GM18498 (cell line): ENCODE results near the gene DUT.
A peak's percentile ranks its signal among the peaks of the same experiment; 100 is the strongest.

Experiments
- ATAC-seq: cut with Tn5 transposase; IDR thresholded peaks from one replicate; pipeline ENCODE4 v1.9.1; 2021; ENCODE audit warnings: mild to moderate bottlenecking, moderate library complexity; ENCODE audit not compliant: unreplicated experiment

The DUT gene

GRCh38 chr15:48330855-48331795 lies at the start of gene DUT:
Gene DUT (plus strand): TSS chr15:48331429. CDS start chr15:48331516, 87 bp downstream.
- peak; percentile 89 for ATAC-seq

- no peak for ATAC-seq
Measured at GRCh38 chr15:48281674-48282073, 49.6 kb upstream of the DUT start.

DNA sequence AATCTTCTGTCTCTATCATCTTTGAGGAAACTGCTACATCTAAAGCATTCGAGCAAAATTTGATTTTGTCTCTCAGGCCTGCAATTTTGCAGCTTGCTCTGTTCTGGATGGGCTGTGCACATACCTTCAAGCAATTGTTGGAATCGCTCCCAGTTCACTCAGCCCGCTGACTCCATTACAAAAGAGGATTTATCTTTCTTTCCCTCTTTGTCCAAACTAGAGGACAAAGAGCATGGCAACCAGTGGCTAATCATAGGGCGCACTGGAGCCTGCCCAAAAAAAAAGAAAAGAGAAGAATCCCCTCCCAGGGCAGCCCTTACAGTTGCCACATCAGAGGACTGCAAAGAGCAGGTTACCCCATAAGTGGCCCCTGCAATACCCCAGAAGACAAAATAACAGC lies 49.0 kb upstream of the DUT start:
- no peak for ATAC-seq

- ATAC-seq = no peak
Measured at GRCh38 chr15:48283396-48284145, 47.7 kb upstream of the DUT start.

- peak; percentile 65 for ATAC-seq
Measured at GRCh38 chr15:48285329-48286214, 45.7 kb upstream of the DUT start.

GRCh38 chr15:48289628-48290027 lies 41.6 kb upstream of the DUT start:
- no peak for ATAC-seq

DNA sequence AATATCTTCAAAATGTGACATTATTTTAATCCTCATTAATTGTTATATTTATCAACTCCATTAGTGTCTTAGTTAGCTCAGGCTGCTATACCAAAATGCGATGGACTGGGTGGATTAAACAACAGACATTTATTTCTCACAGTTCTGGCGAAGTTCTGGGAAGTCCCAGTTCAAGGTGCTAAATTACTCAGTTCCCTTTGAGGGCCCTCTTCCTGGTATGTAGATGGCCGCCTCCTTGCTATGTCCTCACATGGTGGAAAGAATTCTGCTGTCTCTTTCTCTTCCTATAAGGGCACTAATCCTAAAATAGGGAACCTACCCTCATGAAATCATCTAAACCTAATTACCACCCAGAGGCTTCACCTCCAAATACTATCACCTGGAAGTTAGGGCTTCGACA lies 38.8 kb upstream of the DUT start:
- no peak for ATAC-seq

GRCh38 chr15:48297668-48298067 lies 33.6 kb upstream of the DUT start:
- ATAC-seq = no peak

GRCh38 chr15:48298914-48299313 lies 32.3 kb upstream of the DUT start:
- ATAC-seq = no peak

DNA sequence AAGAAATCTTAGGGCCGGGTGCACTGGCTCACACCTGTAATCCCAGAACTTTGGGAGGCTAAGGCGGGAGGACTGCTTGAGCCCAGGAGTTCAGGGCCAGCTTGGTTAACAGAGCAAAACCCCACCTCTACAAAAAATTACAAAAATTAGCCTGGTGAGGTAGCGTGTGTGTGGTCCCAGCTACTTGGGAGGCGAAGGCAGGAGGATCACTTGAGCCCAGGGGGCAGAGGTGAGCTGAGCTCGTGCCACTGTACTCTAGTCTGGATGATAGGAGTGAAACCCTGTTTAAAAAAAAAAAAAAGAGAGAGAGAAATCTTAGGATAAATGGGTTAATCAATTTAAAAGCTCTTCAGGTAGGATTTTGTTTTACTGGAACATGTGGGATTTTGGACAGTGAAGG lies 31.2 kb upstream of the DUT start:
- ATAC-seq = no peak

GRCh38 chr15:48304398-48304797 lies 26.8 kb upstream of the DUT start:
- no peak for ATAC-seq

- ATAC-seq = no peak
Measured at GRCh38 chr15:48306639-48307038, 24.6 kb upstream of the DUT start.

GRCh38 chr15:48307586-48307985 lies 23.6 kb upstream of the DUT start:
- ATAC-seq = no peak

- no peak for ATAC-seq
Measured at GRCh38 chr15:48309740-48310139, 21.5 kb upstream of the DUT start.

DNA sequence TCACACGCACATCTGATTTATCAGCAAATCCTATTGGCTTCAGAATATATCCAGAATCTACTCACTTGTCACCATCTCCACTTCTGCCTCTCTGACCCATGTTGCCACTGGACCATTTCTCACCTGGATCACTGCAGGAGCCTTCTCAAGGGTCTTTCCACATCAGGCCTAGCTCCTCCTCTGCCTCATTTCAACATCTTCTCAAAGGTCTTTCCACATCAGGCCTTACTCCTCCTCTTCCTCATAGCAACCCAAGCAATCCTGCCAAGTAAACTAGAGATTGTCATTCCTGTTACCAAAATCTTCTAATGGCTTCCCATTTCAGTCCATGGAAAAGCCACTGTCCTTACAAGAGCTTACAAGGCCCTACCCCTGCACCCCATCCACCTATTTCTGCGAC lies 18.0 kb upstream of the DUT start:
- no peak for ATAC-seq

DNA sequence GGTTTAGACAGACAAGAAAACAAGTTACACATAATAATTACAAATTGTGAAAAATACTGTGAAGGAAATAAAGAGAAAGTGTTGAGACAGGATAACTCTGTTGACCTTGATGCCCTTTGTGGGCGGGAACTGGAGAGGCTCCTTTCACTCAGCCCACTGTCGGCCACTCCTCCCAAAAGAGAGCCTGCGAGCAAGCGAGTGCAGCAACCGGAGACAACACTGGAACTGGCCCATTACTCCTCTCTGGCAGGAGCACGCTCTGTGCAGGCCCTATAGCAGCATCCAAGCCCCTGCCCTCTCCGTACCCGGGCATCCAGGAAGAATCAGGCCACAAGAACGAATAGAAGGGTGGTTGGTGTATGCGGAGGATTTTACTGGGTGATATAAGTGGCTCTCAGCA lies 16.2 kb upstream of the DUT start:
- ATAC-seq = no peak

- ATAC-seq = no peak
Measured at GRCh38 chr15:48317221-48317620, 14.0 kb upstream of the DUT start.

- ATAC-seq = no peak
Measured at GRCh38 chr15:48318131-48318530, 13.1 kb upstream of the DUT start.

- ATAC-seq = no peak
Measured at GRCh38 chr15:48323294-48323693, 7.9 kb upstream of the DUT start.

DNA sequence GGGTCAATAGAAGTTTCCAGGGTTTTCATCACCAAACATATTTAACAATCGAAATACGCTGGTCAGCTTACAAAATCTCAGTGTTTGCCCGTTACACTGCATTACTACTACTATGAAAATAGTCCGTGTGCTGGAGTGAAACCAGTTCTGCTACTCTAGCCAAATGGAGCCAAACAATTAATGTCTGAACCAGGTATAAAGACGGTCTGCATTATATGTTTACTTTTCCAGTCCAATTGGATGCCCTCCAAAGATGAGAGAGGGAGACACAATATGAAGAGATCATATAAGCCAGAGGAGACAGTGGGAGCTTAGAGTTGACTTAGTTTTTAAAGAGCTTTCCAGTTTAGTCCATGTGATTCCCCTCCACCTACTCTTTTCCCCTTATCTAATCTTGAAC lies 6.3 kb upstream of the DUT start:
- no peak for ATAC-seq

DNA sequence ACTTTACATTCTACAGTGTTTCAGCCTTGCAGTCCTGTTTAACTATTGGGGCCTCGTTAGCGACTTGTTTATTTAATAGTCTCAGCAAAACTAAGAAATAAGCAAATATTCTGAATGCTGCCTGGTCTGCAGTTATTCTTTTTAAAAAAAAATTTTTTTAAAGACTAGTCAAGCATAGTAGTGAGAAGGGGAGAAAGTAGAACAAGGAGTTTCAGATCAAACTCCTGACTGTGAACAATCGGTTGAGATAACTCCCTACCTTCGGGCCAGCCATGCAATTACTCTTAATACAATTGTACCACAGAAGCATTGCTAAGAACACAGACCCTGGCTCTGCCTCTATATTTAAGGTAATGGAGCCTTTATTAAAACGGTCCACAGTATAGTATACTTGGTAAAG lies 5.8 kb upstream of the DUT start:
- peak; percentile 67 for ATAC-seq
